WTC11 (cell line): Measurements from ENCODE around the gene DALRD3.

Source experiments
- CTCF ChIP-seq: fragments of 200-600 bp; IDR thresholded peaks from 2 replicates; pipeline ENCODE4 v1.8.0; 2022; ENCODE audit warnings: antibody characterized with exemption
- FOXP4 ChIP-seq: sonication (generic); formaldehyde crosslinking; IDR thresholded peaks from 2 replicates; pipeline ENCODE4 v1.8.0; 2022; ENCODE audit warnings: mild to moderate bottlenecking, missing genetic modification reagents
- NFYB ChIP-seq: sonication (generic); formaldehyde crosslinking; conservative IDR thresholded peaks from 2 replicates; pipeline ENCODE4 v1.8.0; 2022; ENCODE audit warnings: low read depth, missing genetic modification reagents
- NR2C2 ChIP-seq: sonication (generic); formaldehyde crosslinking; IDR thresholded peaks from 2 replicates; pipeline ENCODE4 v1.8.0; 2022; ENCODE audit warnings: mild to moderate bottlenecking, missing genetic modification reagents
- TP53 ChIP-seq: sonication (generic); formaldehyde crosslinking; IDR thresholded peaks from 2 replicates; pipeline ENCODE4 v1.8.1; 2023; ENCODE audit warnings: mild to moderate bottlenecking, missing genetic modification reagents
- USF1 ChIP-seq: sonication (generic); formaldehyde crosslinking; IDR thresholded peaks from 2 replicates; pipeline ENCODE4 v1.8.0; 2022; ENCODE audit warnings: mild to moderate bottlenecking, missing genetic modification reagents
- ZNF121 ChIP-seq: sonication (generic); formaldehyde crosslinking; IDR thresholded peaks from 2 replicates; pipeline ENCODE4 v1.8.0; 2023; ENCODE audit warnings: missing genetic modification reagents

DNA sequence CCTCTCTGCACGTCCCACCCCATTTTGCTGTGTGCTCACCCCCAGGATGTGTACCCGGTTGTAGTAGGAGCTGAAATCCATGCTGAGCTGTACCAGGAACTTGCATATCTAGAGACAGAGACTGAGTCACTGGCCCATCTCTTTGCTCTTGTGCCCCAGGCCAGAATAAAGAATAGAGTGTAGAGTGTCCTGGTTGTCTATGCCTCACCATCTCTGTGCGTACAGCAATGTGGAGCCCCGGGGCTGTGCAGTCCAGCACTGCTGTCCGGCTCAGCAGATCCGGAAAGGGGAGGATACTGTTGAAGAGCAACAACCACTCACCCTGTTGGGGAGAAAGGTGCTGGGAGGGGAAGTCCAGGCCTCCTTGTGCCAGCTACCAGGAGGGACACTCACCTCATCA, 2.6 kb downstream of the DALRD3 start:
- TF ChIP-seq CTCF (no peak), NR2C2 (CRISPR knock-in tag) (no peak), TP53 (CRISPR knock-in tag) (no peak), ZNF121 (CRISPR knock-in tag) (no peak), NFYB (CRISPR knock-in tag) (no peak), USF1 (CRISPR knock-in tag) (no peak), FOXP4 (no peak)
